Mammary epithelial cell (primary cell): Measurements from ENCODE around the gene STX2.

ENCODE experiments used
- EZH2 ChIP-seq: IDR thresholded peaks from 2 replicates; pipeline ENCODE4 v1.6.1; 2012; ENCODE audit warnings: low read length, inconsistent platforms, borderline replicate concordance
- TF ChIP-seq, protein P1 (sequence below), 2 donors: IDR thresholded peaks in 1 of 2; conservative IDR thresholded peaks in 1 of 2; 2 replicates each; pipeline ENCODE4 v1.5.1; 2011 to 2012; ENCODE audit warnings: inconsistent platforms in 2 of 2, low read length in 2 of 2, mild to moderate bottlenecking in 2 of 2, control low read depth in 1 of 2, low read depth in 1 of 2; ENCODE audit not compliant: insufficient read depth in 1 of 2; ENCODE audit errors: extremely low read depth in 1 of 2

DNA sequence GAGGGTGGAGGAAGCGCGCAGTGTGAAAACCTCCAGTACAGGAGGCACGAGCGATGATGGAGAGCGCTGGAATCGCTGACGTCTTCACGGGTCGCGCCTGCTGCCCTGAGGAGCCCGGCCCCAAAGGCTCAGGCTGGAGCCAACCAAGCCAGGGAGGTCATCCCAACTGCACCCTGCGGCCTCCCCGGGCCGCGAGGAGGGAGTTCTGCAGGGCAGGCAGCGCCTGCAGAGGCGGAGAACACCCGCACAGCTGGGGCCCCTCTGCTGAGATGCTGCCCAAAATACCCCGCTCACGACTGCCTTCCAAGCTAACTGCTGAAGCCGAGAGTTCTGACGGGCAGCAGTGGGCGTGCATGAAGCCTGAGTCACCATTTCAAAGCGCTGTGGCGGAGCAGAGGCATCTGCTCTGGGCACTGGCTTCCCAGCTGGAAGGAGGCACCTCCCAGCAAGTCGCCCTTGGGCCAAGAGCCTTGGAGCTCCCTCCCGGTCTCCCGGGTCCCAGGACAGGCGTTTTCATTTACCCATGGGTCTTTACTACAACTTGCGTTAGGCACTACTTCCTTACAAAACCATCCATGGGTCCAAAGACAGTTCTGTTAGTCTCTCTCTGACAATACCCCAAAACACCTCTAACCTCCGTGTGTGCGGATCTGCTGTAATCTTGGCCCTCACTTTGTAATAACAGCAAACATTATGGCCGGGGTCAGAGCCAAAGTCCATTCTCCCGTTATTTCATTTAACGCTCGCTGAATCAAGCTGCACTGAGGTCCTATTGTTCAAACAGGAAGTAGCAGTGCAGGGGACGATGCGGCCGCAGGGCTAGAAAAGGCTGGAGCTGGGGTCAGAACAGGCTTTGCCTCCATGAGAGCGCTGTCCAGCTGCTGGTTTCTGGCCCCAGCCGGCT is 62.8 kb downstream of the STX2 start:
- TF ChIP-seq EZH2 = no peak
- TF ChIP-seq, protein P1, sequence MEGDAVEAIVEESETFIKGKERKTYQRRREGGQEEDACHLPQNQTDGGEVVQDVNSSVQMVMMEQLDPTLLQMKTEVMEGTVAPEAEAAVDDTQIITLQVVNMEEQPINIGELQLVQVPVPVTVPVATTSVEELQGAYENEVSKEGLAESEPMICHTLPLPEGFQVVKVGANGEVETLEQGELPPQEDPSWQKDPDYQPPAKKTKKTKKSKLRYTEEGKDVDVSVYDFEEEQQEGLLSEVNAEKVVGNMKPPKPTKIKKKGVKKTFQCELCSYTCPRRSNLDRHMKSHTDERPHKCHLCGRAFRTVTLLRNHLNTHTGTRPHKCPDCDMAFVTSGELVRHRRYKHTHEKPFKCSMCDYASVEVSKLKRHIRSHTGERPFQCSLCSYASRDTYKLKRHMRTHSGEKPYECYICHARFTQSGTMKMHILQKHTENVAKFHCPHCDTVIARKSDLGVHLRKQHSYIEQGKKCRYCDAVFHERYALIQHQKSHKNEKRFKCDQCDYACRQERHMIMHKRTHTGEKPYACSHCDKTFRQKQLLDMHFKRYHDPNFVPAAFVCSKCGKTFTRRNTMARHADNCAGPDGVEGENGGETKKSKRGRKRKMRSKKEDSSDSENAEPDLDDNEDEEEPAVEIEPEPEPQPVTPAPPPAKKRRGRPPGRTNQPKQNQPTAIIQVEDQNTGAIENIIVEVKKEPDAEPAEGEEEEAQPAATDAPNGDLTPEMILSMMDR (conservative IDR thresholded peaks at IDR 0.05 in 1 of 2, IDR thresholded peaks at IDR 0.05 in 1 of 2; ENCODE audit: extremely low read depth in 1 of 2, insufficient read depth in 1 of 2, low read depth in 1 of 2, low read length in 2 of 2) = no peak
